Measurements from ENCODE around the gene ATOH8.
"Not testable (repeated sequence)": the region's sequence is repeated elsewhere in the genome, so short reads cannot be mapped to it uniquely, and the experiment has no call there.

ATOH8 gene, protein sequence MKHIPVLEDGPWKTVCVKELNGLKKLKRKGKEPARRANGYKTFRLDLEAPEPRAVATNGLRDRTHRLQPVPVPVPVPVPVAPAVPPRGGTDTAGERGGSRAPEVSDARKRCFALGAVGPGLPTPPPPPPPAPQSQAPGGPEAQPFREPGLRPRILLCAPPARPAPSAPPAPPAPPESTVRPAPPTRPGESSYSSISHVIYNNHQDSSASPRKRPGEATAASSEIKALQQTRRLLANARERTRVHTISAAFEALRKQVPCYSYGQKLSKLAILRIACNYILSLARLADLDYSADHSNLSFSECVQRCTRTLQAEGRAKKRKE

DNA sequence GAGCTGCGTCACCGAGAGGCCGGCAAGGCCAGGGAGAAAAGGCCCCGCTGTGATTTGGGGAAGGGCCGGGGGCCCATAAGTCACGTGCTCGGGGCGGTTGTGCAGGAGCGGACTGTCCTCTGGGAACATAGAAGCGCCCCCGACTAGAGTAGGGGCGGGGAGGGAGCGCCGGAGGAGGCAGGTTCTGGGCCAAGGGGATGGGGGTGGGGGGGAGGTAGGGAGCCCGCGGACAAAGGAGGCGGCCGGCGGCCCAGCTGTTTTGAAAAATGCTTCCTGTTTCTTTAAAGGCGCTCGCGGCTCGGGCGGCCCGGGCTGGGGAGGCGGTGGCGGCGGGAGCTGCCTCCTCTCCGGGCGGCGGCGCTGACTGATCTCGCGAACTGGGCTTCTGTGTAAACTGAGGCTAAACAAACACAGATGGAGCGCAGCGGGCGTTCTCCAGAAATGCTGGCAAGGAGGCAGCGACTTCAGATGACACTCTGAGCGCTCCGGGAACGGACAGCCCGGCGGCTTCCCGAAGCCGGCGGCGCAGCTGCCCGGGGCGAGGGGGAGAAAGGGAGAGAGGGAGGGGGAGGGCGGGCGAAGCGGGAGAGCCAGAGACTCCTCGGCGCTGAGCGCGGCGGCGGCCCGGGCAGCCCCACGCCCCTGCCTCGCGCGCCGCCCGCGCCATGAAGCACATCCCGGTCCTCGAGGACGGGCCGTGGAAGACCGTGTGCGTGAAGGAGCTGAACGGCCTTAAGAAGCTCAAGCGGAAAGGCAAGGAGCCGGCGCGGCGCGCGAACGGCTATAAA is at the start of gene ATOH8:
ATOH8 (plus strand) TSS at position 467 of the 788 bp plus-strand sequence; CDS start at position 666, 199 bp downstream.
- peak; percentile 58 for DNase-seq

DNA sequence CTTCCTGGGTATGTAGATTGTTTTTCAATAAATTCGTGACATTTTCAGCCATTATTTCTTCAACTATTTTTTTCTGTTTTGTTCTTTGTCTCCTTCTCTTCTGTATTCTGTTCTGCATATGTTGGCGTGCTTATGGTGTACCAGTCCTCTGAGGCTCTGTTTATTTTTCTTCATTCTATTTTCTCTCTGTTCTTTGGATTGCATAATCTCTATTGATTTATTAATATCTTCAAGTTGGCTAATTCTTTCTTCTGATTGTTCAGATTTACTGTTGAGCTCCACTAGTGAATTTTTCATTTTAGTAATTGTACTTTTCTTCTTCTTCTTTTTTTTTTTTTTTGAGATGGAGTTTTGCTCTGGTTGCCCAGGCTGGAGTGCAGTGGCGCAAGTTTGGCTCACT is 49.8 kb upstream of the ATOH8 start:
- DNase-seq: no peak

DNA sequence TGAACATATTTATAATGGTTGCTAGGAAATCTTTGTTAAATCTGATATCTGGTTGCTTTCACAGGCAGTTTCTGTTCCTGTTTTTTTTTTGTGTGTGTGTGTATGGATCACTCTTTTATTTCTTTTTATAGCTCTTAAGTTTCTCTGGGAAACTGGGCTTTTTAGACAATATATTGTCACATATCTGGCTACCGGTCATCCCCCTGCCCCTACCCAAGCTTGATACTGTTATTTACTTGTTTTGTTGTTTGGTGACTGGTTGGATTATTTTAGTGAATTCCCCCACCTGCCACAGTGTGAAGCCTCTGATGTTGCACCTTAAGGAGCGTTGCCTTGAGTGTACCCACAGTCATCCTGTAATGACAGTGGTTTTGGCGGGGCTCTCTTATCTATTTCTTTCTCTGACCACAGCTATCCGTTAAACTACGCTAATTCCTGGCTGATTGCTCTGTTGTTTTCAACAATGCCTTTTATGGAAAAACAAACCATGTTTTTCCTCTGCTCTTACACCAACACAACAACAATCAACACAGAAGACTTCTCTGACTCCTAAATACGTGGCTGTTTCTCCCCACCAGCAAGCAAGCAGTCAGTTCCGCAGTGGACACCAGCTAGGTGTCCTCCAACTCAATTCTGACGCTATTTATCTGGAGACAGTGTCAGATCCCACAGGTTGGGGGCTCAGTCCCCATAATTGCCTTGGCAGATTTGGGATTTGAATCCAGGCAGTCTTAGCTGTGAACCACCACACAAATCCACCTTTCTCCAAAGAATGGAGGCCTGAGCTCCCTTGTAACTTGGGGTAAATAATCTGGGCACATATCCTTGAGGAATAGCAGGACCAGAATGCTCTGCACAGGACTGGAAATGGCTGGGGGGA is 48.8 kb upstream of the ATOH8 start:
- no peak for DNase-seq

GRCh38 chr2:85705680-85706039 is 48.1 kb upstream of the ATOH8 start:
- DNase-seq: no peak

DNA sequence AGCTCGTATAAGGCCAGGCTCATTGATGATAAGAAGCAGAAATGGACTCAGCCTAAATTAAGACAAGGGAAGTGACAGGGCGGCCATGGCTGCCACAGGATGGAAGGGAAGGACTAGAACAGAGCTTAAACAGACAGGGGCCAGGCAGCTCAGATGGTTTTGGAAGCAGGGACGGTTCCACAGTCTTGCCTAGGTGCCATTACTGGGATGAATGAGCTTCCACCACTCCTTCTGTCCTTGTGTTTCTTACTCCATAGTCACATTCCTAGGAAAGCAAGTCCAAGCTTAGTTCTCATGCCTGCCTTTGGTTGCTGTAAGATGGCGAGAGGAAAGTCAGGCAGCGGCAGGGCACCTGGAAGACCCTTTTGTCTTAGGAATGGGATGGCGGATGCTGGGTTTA is 47.7 kb upstream of the ATOH8 start:
- DNase-seq: no peak

DNA sequence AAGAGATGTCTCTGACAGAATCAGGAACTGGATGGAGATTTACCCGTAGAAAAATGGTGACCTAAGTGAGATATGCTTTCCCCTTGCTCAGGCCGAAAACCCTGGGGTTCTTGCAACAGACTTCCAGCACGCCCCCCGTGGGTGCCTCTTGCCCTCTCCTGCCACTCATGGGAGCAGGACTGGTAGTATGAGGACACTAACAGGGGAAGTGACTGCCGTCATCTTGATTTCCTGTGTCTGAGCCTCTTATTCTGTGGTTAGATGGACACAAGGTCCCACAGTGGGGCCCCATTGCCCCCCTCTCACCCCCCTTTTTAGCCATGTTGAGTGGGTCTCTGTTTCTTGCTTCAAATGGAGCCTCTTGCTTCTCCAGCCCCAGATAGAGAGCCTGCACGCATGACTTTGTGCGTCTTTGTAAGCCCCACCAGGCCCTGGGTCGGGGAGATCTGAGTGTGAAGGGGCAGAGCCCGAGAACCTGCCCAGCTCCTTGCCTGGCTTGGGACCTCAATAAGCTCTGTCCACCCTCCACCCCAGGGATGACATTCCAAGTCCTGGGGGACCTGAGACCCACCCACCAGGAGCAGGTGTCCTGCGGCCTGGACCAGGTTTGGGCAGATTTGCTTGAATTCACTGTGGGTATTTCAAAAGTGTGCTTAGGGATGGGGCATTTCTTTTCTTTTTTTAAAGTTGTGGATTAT is 47.0 kb upstream of the ATOH8 start:
- DNase-seq: no peak

- DNase-seq: peak; percentile 69
These were observed 46.5 kb upstream of the ATOH8 start for GRCh38 chr2:85707304-85707703.

GRCh38 chr2:85708641-85709040 is 45.1 kb upstream of the ATOH8 start:
- DNase-seq: no peak

GRCh38 chr2:85709401-85709811 is 44.4 kb upstream of the ATOH8 start:
- DNase-seq: no peak

GRCh38 chr2:85710687-85711577 is 42.9 kb upstream of the ATOH8 start:
- no peak for DNase-seq

GRCh38 chr2:85711578-85712060 is 42.2 kb upstream of the ATOH8 start:
- no peak for DNase-seq

GRCh38 chr2:85712336-85712735 is 41.5 kb upstream of the ATOH8 start:
- no peak for DNase-seq

DNA sequence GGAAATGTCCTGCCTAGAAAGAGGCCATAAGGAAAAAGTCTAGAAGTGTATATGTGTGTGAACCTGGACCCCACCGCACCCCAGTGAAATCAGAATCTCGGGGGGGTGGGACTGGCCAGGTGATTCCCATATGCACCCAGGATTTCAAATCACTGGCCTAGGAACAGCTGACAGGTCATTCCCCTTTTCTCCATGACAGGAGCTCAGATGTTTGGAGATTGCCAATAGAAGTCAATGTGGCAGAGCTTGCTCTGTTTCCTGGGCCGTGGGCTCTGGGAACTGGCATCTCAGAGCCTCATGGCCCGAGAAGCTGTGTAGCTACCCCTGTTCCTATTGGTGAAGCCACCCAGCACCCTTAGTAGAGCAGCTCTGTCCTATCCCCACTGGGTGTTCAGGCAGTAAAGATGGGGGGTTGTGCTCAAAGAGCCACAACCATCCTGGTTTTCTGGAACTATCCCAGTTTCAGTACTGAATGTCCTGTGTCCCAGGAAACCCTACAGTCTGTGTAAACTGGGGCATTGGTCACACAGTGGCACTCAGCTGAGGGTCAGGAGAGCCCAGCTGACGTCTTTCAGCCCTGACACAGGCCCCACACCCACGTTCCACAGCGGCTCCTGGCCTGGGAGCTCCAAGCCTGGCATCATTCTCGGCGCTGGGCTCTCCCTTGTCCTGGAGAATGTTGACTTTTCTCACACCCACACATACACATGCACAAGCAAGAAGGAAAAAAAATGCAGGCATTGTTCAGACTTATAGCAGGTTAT is 40.8 kb upstream of the ATOH8 start:
- DNase-seq: no peak

GRCh38 chr2:85713836-85714235 is 40.0 kb upstream of the ATOH8 start:
- peak; percentile 52 for DNase-seq

GRCh38 chr2:85714421-85714820 is 39.4 kb upstream of the ATOH8 start:
- not testable (repeated sequence) for DNase-seq

- no peak for DNase-seq
These were observed 39.0 kb upstream of the ATOH8 start for GRCh38 chr2:85714841-85715240.

GRCh38 chr2:85716346-85716914 is 37.4 kb upstream of the ATOH8 start:
- DNase-seq: no peak

DNA sequence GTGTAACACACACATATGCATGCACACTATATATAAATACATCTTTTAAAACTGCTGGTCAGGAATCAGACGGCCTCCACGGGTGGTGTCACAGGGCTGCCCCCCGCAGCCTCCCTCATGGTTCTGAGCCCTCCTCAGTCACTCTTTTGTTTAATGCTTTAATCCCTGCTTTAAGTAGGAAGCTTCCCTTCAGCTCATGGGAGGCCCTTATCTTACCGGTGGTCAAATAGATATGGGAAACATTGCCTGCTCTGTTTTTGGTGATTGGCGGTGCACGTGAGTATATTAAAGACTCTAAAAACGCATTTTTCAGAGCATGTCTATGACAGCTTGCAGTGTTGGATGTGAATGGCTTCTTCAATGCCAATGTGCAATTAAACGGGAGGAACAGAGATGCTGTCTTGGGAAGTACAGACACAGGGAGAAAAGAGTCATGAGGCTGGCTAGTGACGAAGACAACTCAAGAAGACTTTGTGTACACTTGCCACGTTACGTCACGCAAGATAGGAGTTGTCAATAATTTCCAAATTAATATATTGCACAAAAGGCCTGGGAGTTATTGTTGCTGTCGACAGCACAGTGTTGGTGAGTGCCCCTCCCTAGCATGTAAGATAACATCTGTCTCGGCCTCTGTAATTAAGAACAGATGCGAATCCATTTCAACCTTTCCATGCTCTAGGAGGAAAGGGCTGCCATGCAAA is 36.3 kb upstream of the ATOH8 start:
- no peak for DNase-seq

- DNase-seq: no peak
These were observed 35.8 kb upstream of the ATOH8 start for GRCh38 chr2:85718009-85718391.

Measured in NCI-H1105 treated with DMSO at 0.1 percent for 48 hours (cell line).